Caco-2 (cell line): ENCODE results near the gene NEDD8. TPM values are rescaled to one million over a fixed set of nuclear protein-coding genes. Genes with fewer than 3 reads are reported as not detected.

Experiments used
- BruUV-seq: library from RNA; stranded (reverse); fragments of 400-500 nt; replicated peaks from 2 replicates; lab custom pipeline; 2021; lab: Mats Ljungman, UMichigan
- CTCF ChIA-PET: fragments of 300-600 bp; sonication (Branson Sonifier 250); formaldehyde crosslinking; loops from one replicate; lab custom pipeline; 2022; ENCODE audit warnings: antibody characterized with exemption; lab: Charles Lee
- POLR2A ChIA-PET: fragments of 300-600 bp; sonication (Branson Sonifier 250); formaldehyde crosslinking; loops from one replicate; lab custom pipeline; 2022; ENCODE audit warnings: antibody characterized with exemption; lab: Charles Lee
- DNase-seq, 2 experiments: peaks; one replicate each; pipeline versions ENCODE4 v3.0.0 to v3.0.0-alpha.2; 2020 to 2022
- H3K27me3 ChIP-seq: replicated peaks from 2 replicates; pipeline ENCODE4 v1.6.0; 2011; ENCODE audit warnings: low read length; ENCODE audit not compliant: control insufficient read depth, insufficient read depth
- H3K36me3 ChIP-seq: 2 replicates; pipeline ENCODE4 v1.5.1; 2011; ENCODE audit warnings: low read length; ENCODE audit not compliant: control insufficient read depth, insufficient read depth
- H3K4me1 ChIP-seq: fragments of 250-450 bp; sonication (Bioruptor Pico); 2 replicates; pipeline ENCODE4 v1.5.1; 2020; ENCODE audit warnings: mild to moderate bottlenecking
- H3K4me3 ChIP-seq: 2 replicates; pipeline ENCODE4 v1.5.1; 2011; ENCODE audit warnings: low read depth, mild to moderate bottlenecking, control low read depth, low read length
- H3K9me3 ChIP-seq: fragments of 250-450 bp; sonication (Bioruptor Pico); 2 replicates; pipeline ENCODE4 v1.5.1; 2020; ENCODE audit warnings: mild to moderate bottlenecking, moderate library complexity
- H3K27ac Mint-ChIP-seq: one replicate; pipeline ENCODE4 v1.8.0; 2022; ENCODE audit warnings: mixed read lengths; ENCODE audit not compliant: unreplicated experiment
- H3K27me3 Mint-ChIP-seq: one replicate; pipeline ENCODE4 v1.8.0; 2022; ENCODE audit warnings: mixed read lengths; ENCODE audit not compliant: insufficient read depth, unreplicated experiment
- H3K36me3 Mint-ChIP-seq: one replicate; pipeline ENCODE4 v1.8.0; 2022; ENCODE audit warnings: mild to moderate bottlenecking, mixed read lengths; ENCODE audit not compliant: insufficient read depth, unreplicated experiment
- H3K4me1 Mint-ChIP-seq: one replicate; pipeline ENCODE4 v1.8.0; 2022; ENCODE audit warnings: low read depth, mixed read lengths; ENCODE audit not compliant: unreplicated experiment
- H3K4me3 Mint-ChIP-seq: one replicate; pipeline ENCODE4 v1.8.0; 2022; ENCODE audit warnings: mild to moderate bottlenecking, moderate library complexity, mixed read lengths; ENCODE audit not compliant: unreplicated experiment
- H3K9me3 Mint-ChIP-seq: one replicate; pipeline ENCODE4 v1.8.0; 2022; ENCODE audit warnings: mixed read lengths; ENCODE audit not compliant: unreplicated experiment
- CTCF ChIP-seq, 2 experiments: fragments of 200-600 bp in 1 of 2; IDR thresholded peaks; 1 replicate in 1 of 2; 2 replicates in 1 of 2; pipeline versions ENCODE4 v1.5.1 to v1.8.0; 2011 to 2022; ENCODE audit warnings: antibody characterized with exemption in 1 of 2, control low read depth in 1 of 2, inconsistent platforms in 1 of 2, low read depth in 1 of 2, low read length in 1 of 2, mild to moderate bottlenecking in 1 of 2, moderate library complexity in 1 of 2; ENCODE audit not compliant: insufficient read depth in 1 of 2, severe bottlenecking in 1 of 2, unreplicated experiment in 1 of 2
- intact Hi-C: fragments of 100-400 bp; cut with micrococcal nuclease; formaldehyde crosslinking; loops from one replicate; pipeline ENCODE4 v1.10.0; 2022; ENCODE audit not compliant: unreplicated experiment
- total RNA-seq: library from RNA; stranded (reverse); gene quantifications from 2 replicates; pipeline ENCODE4 v1.2.3, GENCODE V29; 2022

Gene NEDD8
- total RNA-seq, 1 experiment from 2014 or later: 210 TPM

DNA sequence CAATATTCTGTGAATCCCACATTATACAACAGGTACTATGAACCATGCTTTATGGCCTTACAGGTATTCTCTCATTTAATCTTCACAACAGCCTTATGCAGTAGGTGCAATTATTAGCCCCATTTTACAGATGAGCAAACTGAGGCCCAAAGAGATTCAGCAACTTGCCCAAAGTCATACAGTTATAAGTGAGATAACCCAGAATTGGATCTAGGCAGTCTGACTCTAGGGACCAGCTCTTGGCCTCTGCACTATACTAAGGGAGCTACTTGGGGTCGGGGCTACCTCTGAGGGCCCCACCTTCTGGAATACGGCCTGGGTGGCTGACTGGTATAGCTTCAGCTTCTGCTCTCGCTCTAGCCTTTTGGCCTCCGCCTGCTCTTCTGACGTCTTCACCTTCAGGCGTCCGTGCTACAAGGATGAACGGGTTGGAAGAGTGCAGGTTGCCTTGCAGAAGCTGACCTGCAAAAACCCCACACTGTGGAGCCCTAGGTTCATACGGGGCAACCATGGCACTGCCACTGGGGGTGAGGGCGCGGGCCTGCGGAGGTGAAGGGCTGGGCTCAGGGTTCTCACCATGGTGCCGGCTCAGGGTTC is 38.5 kb upstream of the NEDD8 start:
- Histone ChIP-seq H3K36me3 (no peaks in the 10 kb centered on the region), H3K27me3 (no peaks in the 10 kb centered on the region), H3K4me1 (peaks cover 5% of the 10 kb centered on the region), H3K4me3 (peak overlapping the region; percentile 95), H3K9me3 (no peaks in the 10 kb centered on the region)
- BruUV-seq: no TSS peak
- peak overlapping the region; percentile 74 for H3K27ac Mint-ChIP-seq
- CTCF ChIA-PET: interaction anchor here (0.6 to 1.9 kb wide), 10 partner anchors 9 to 161 kb away, joined by 3 to 42 read pairs (median 5); partner anchors contain the start of genes CHMP4A, DHRS1, NOP9 and TINF2
- TF ChIP-seq CTCF (IDR thresholded peaks at IDR 0.05; ENCODE audit: insufficient read depth in 1 of 2, low read depth in 1 of 2, low read length in 1 of 2, severe bottlenecking in 1 of 2, unreplicated experiment in 1 of 2): no peak
- no peaks in the 10 kb centered on the region for H3K9me3 Mint-ChIP-seq
- no peak for DNase-seq
- peaks cover 11% of the 10 kb centered on the region for H3K4me1 Mint-ChIP-seq
- H3K27me3 Mint-ChIP-seq: no peaks in the 10 kb centered on the region
- intact Hi-C loops: loop anchor here (1.0 kb wide), 3 partner anchors 27 to 38 kb away; no protein-coding TSS in a partner anchor
- POLR2A ChIA-PET: interaction anchor here (0.6 to 2.1 kb wide), 6 partner anchors 9 to 116 kb away, joined by 3 to 39 read pairs (median 4); partner anchors contain the start of genes DHRS1, NOP9 and TINF2
- peak overlapping the region; percentile 76 for H3K4me3 Mint-ChIP-seq
- peaks cover 6% of the 10 kb centered on the region for H3K36me3 Mint-ChIP-seq

DNA sequence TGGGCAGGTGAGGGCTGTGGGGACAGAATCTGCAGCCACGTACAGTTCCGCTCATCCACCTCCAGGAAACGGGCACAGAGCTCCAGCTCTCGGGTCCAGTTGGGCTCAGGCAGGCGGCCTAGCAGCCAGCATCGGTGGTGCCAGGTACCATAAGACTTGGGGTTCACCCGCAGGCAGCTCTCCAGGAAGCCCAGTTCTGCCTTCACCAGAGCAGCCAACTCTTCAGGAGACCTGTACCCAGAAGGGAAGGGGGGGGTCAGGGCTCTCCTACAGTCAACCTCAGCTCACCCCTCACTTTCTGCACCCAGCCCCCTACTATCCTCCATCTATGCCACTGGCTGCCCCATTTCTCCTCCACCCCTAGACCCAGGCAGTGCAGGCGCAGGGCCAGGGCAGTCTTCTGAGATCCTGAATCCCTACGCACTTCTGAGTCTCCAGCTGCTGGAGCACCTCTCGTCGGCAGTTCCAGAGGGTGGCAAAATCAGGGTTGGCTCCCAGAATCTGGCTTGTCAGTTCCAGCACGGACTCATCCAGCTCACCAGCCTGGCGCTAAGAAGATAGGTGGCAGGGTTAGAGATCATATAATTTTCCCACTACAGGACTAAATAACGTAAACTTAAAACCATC is 37.9 kb upstream of the NEDD8 start:
- TF ChIP-seq CTCF (IDR thresholded peaks at IDR 0.05; ENCODE audit: insufficient read depth in 1 of 2, low read depth in 1 of 2, low read length in 1 of 2, severe bottlenecking in 1 of 2, unreplicated experiment in 1 of 2): no peak
- Histone ChIP-seq H3K4me1 (peaks cover 5% of the 10 kb centered on the region), H3K27me3 (no peaks in the 10 kb centered on the region), H3K36me3 (no peaks in the 10 kb centered on the region), H3K9me3 (no peaks in the 10 kb centered on the region), H3K4me3 (no peak overlapping the region)
- Mint-ChIP-seq H3K27ac (no peak overlapping the region), H3K27me3 (no peaks in the 10 kb centered on the region), H3K4me1 (peaks cover 11% of the 10 kb centered on the region), H3K36me3 (peaks cover 6% of the 10 kb centered on the region), H3K9me3 (no peaks in the 10 kb centered on the region), H3K4me3 (no peak overlapping the region)
- intact Hi-C loops: no loop called here
- no peak for DNase-seq
- BruUV-seq: TSS peak; percentile 56
- POLR2A ChIA-PET: interaction anchor here (0.5 to 2.1 kb wide), 2 partner anchors 27 to 172 kb away, joined by 3 to 39 read pairs; partner anchors contain the start of gene TINF2
- CTCF ChIA-PET: interaction anchor here (0.9 to 1.8 kb wide), 3 partner anchors 27 to 162 kb away, joined by 4 to 16 read pairs (median 6); partner anchors contain the start of genes DHRS1 and NOP9

GRCh38 chr14:24269368-24269767 is 37.2 kb upstream of the NEDD8 start:
- Mint-ChIP-seq H3K27me3 (no peaks in the 10 kb centered on the region), H3K4me1 (peaks cover 11% of the 10 kb centered on the region), H3K36me3 (peaks cover 6% of the 10 kb centered on the region), H3K27ac (no peak overlapping the region), H3K9me3 (no peaks in the 10 kb centered on the region), H3K4me3 (no peak overlapping the region)
- intact Hi-C loops: no loop called here
- no peak for TF ChIP-seq CTCF (IDR thresholded peaks at IDR 0.05; ENCODE audit: insufficient read depth in 1 of 2, low read depth in 1 of 2, low read length in 1 of 2, severe bottlenecking in 1 of 2, unreplicated experiment in 1 of 2)
- no TSS peak for BruUV-seq
- no peak overlapping the region for H3K4me3 ChIP-seq
- H3K27me3 ChIP-seq: no peaks in the 10 kb centered on the region
- H3K36me3 ChIP-seq: no peaks in the 10 kb centered on the region
- no peaks in the 10 kb centered on the region for H3K9me3 ChIP-seq
- DNase-seq: no peak
- ChIA-PET POLR2A (interaction anchor here (0.5 to 0.6 kb wide), 2 partner anchors 173 to 175 kb away, joined by 3 read pairs; partner anchors contain the start of gene PCK2), CTCF (no interaction called here)
- peaks cover 7% of the 10 kb centered on the region for H3K4me1 ChIP-seq
